Neural progenitor cell (in vitro differentiated cells): ENCODE measurements around the gene TMEM198.

Experiments used
- EZH2 ChIP-seq: fragments of 200-600 bp; sonication (generic); IDR thresholded peaks from 2 replicates; pipeline ENCODE4 v1.6.1; 2017; ENCODE audit warnings: antibody characterized with exemption, mild to moderate bottlenecking, moderate library complexity
- EZH2phosphoT487 ChIP-seq: fragments of 200-600 bp; sonication (generic); IDR thresholded peaks from 2 replicates; pipeline ENCODE4 v1.6.1; 2017; ENCODE audit warnings: antibody characterized with exemption
- TF ChIP-seq, protein P1 (sequence below): fragments of 200-600 bp; sonication (generic); IDR thresholded peaks from 2 replicates; pipeline ENCODE4 v1.5.1; 2017; ENCODE audit warnings: antibody characterized with exemption, mild to moderate bottlenecking

DNA sequence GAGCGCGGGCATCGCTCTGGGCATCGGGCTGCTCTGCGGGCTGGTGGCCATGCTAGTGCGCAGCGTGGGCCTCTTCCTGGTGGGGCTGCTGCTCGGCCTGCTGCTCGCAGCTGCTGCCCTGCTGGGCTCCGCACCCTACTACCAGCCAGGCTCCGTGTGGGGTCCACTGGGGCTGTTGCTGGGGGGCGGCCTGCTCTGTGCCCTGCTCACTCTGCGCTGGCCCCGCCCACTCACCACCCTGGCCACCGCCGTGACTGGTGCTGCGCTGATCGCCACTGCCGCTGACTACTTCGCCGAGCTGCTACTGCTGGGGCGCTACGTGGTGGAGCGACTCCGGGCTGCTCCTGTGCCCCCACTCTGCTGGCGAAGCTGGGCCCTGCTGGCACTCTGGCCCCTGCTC, 3.8 kb downstream of the TMEM198 start:
- TF ChIP-seq, protein P1, sequence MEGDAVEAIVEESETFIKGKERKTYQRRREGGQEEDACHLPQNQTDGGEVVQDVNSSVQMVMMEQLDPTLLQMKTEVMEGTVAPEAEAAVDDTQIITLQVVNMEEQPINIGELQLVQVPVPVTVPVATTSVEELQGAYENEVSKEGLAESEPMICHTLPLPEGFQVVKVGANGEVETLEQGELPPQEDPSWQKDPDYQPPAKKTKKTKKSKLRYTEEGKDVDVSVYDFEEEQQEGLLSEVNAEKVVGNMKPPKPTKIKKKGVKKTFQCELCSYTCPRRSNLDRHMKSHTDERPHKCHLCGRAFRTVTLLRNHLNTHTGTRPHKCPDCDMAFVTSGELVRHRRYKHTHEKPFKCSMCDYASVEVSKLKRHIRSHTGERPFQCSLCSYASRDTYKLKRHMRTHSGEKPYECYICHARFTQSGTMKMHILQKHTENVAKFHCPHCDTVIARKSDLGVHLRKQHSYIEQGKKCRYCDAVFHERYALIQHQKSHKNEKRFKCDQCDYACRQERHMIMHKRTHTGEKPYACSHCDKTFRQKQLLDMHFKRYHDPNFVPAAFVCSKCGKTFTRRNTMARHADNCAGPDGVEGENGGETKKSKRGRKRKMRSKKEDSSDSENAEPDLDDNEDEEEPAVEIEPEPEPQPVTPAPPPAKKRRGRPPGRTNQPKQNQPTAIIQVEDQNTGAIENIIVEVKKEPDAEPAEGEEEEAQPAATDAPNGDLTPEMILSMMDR = no peak
- TF ChIP-seq EZH2 = no peak
- no peak for TF ChIP-seq EZH2phosphoT487
